Lower leg skin (tissue), 4 donors: Measurements from ENCODE around the gene ZNF689. TPM values are rescaled to one million over a fixed set of nuclear protein-coding genes. Genes with fewer than 3 reads are reported as not detected.
"Not testable (repeated sequence)": the region's sequence is repeated elsewhere in the genome, so short reads cannot be mapped to it uniquely, and the experiment has no call there.

Source experiments
- DNase-seq, 2 donors: peaks; one replicate each; pipeline ENCODE4 v3.0.0-alpha.2; 2019; ENCODE audit warnings: low spot score in 2 of 2
- H3K4me3 ChIP-seq: fragments of 200-600 bp; sonication (generic); 2 replicates; pipeline ENCODE4 v1.5.1; 2017; ENCODE audit warnings: mild to moderate bottlenecking, low read depth; ENCODE audit not compliant: poor library complexity, severe bottlenecking
- POLR2A ChIP-seq, 2 donors: fragments of 450-650 bp; IDR thresholded peaks; one replicate each; pipeline ENCODE4 v1.6.1; 2016 to 2017; ENCODE audit warnings: antibody characterized with exemption in 2 of 2, mild to moderate bottlenecking in 1 of 2, moderate library complexity in 1 of 2
- WGBS, 2 donors: methylation state at CpG; one replicate each; pipeline ENCODE4 v1.1.5; 2018; 5-methylcytosine and 5-hydroxymethylcytosine counted together
- intact Hi-C: fragments of 100-400 bp; cut with DNase I; formaldehyde crosslinking; loops from one replicate; pipeline ENCODE4 v1.15.0; 2023; ENCODE audit warnings: low total_unique reads
- total RNA-seq, 4 donors: library from RNA; depleted of rRNA; stranded (reverse); fragments of >200 nt; gene quantifications; one replicate each; pipeline ENCODE4 v1.1.0, GENCODE V29; 2016
- TF ChIP-seq, protein P1 (sequence below), 3 donors: fragments of 450-650 bp; IDR thresholded peaks; one replicate each; pipeline ENCODE4 v1.5.1; 2016; ENCODE audit warnings: antibody characterized with exemption in 3 of 3, mild to moderate bottlenecking in 3 of 3, moderate library complexity in 2 of 3

Gene ZNF689
- total RNA-seq, 4 donors from 2014 or later, result 3.2 to 9.1 (median 6.7) TPM

- 85 to 89% methylated on average over 4 of the region's 4 CpGs for WGBS, 2 donors
- TF ChIP-seq, protein P1, sequence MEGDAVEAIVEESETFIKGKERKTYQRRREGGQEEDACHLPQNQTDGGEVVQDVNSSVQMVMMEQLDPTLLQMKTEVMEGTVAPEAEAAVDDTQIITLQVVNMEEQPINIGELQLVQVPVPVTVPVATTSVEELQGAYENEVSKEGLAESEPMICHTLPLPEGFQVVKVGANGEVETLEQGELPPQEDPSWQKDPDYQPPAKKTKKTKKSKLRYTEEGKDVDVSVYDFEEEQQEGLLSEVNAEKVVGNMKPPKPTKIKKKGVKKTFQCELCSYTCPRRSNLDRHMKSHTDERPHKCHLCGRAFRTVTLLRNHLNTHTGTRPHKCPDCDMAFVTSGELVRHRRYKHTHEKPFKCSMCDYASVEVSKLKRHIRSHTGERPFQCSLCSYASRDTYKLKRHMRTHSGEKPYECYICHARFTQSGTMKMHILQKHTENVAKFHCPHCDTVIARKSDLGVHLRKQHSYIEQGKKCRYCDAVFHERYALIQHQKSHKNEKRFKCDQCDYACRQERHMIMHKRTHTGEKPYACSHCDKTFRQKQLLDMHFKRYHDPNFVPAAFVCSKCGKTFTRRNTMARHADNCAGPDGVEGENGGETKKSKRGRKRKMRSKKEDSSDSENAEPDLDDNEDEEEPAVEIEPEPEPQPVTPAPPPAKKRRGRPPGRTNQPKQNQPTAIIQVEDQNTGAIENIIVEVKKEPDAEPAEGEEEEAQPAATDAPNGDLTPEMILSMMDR (IDR thresholded peaks at IDR 0.05), result no peak
- TF ChIP-seq POLR2A (IDR thresholded peaks at IDR 0.05), result no peak
- intact Hi-C loops, result no loop called here
Observed at GRCh38 chr16:30601966-30602365, 8.2 kb downstream of the ZNF689 start.

DNA sequence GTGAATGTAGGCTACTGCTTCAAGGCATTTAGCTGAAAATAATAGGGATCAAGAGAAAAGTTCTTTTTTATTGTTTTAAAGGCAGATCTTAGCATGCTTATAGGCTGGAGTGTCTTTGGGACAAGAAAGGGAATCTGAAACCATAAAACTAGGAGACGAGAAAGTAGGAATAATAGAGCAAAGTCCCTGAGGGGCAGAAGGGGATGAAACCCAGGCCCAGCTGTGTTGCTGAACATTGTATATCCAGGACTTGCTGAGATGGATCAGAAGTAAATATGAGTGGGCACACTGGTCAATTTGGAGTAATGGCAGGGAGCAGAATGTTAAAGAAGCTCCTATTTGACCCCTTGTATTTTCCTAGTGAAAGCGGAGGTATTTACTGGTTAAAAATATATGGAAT is 9.3 kb downstream of the ZNF689 start:
- TF ChIP-seq, protein P1 (IDR thresholded peaks at IDR 0.05), result no peak
- TF ChIP-seq POLR2A (IDR thresholded peaks at IDR 0.05), result no peak
- DNase-seq, result no peak
- WGBS, 2 donors, result 91 to 98% methylated on average over 2 of the region's 2 CpGs
- intact Hi-C loops, result no loop called here
- no peak overlapping the region for H3K4me3 ChIP-seq

More at GRCh38 chr16:30601966-30602365, 8.2 kb downstream of the ZNF689 start:
- no peak for DNase-seq
- H3K4me3 ChIP-seq, result no peak overlapping the region

GRCh38 chr16:30600215-30600614 is 10.0 kb downstream of the ZNF689 start:
- 85 to 86% methylated on average over 3 of the region's 3 CpGs for WGBS, 2 donors
- no peak overlapping the region for H3K4me3 ChIP-seq
- DNase-seq, result no peak
- TF ChIP-seq POLR2A (IDR thresholded peaks at IDR 0.05), result no peak
- TF ChIP-seq, protein P1 (IDR thresholded peaks at IDR 0.05), result no peak
- intact Hi-C loops, result no loop called here

DNA sequence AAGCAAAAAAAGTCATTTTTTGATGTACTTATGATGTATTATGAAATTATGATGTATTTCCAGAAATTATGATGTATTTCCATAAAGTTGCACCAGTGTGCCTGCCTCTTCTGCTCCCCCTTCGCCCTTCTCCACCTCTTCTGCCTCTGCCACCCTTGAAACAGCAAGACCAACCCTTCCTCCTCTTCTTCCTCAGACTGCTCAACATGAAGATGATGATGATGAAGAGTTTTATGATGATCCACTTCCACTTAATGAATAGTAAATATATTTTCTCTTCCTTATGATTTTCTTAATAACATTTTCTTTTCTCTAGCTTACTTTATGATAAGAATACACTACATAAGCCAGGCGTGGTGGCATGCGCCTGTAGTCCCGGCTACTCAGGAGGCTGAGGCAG is 17.3 kb downstream of the ZNF689 start:
- no peak for DNase-seq
- intact Hi-C loops, result no loop called here
- TF ChIP-seq, protein P1 (IDR thresholded peaks at IDR 0.05), result no peak
- TF ChIP-seq POLR2A (IDR thresholded peaks at IDR 0.05), result no peak
- no peak overlapping the region for H3K4me3 ChIP-seq
- WGBS, 2 donors, result 95 to 96% methylated on average over 4 of the region's 4 CpGs

DNA sequence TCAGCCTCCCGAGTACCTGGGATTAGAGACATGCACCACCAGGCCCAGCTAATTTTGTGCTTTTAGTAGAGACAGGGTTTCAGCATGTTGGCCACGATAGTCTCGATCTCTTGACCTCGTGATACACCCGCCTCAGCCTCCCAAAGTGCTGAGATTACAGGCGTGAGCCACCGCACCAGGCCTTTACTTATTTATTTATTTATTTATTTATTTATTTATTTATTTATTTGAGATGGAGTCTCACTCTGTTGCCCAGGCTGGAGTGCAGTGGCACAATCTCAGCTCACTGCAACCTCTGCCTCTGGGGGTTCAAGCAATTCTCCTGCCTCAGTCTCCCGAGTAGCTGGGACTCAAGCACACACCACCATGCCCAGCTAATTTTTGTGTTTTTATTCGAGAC is 19.3 kb downstream of the ZNF689 start:
- intact Hi-C loops, DNase-seq, H3K4me3 ChIP-seq: not testable (repeated sequence)
- WGBS, 2 donors, result 92 to 95% methylated on average over 9 of the region's 9 CpGs

- DNase-seq, intact Hi-C loops, H3K4me3 ChIP-seq: not testable (repeated sequence)
- 95 to 96% methylated on average over 2 of the region's 2 CpGs for WGBS, 2 donors
Observed at GRCh38 chr16:30589582-30589981, 20.6 kb downstream of the ZNF689 start.

DNA sequence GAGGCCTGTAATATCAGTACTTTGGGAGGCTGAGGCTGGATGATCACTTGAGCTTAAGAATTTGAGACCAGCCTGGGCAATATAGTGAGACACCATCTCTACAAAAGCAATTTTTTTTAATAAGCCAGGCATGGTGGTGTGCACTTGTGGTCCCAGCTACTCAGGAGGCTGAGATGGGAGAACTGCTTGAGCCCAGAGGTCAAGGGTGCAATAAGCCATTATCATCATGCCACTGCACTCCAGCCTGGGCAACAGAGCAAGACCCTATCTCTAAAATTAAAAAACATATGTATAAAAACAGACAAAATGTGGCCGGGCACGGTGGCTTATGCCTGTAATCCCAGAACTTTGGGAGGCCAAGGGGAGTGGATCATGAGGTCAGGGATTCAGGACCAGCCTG is 21.5 kb downstream of the ZNF689 start:
- no peak overlapping the region for H3K4me3 ChIP-seq
- TF ChIP-seq, protein P1 (IDR thresholded peaks at IDR 0.05), result no peak
- intact Hi-C loops, result no loop called here
- no peak for DNase-seq
- 93 to 98% methylated on average over 2 of the region's 2 CpGs for WGBS, 2 donors
